ENCODE results near the gene ARMH2. TPM values are rescaled to one million over a fixed set of nuclear protein-coding genes. Genes with fewer than 3 reads are reported as not detected.

The ARMH2 gene
- total and polyA plus RNA-seq, 4 donors: not detected

GRCh38 chr6:24761851-24762250, 36.9 kb downstream of the ARMH2 start:
- no peak for DNase-seq (ENCODE audit: low spot score)
- H3K9me3 ChIP-seq (ENCODE audit: control insufficient read depth in 4 of 4, low read length in 3 of 4): no peaks in the 10 kb centered on the region
- no peak overlapping the region for H3K9ac ChIP-seq (ENCODE audit: low read depth in 1 of 2, low read length in 2 of 2)
- no peak overlapping the region for H3K4me3 ChIP-seq (ENCODE audit: low read depth in 1 of 3, low read length in 3 of 3)
- H3K27me3 ChIP-seq (ENCODE audit: control insufficient read depth in 4 of 4, insufficient read depth in 4 of 4, low read length in 3 of 4): no peaks in the 10 kb centered on the region
- H3K36me3 ChIP-seq (ENCODE audit: control insufficient read depth in 4 of 4, insufficient read depth in 3 of 4, low read depth in 1 of 4, low read length in 3 of 4): no peaks in the 10 kb centered on the region
- TF ChIP-seq CTCF (IDR thresholded peaks at IDR 0.05; ENCODE audit: low read depth, low read length, missing input control): no peak
- no peak for TF ChIP-seq RXRA (IDR thresholded peaks at IDR 0.05)
- no peak for TF ChIP-seq HNF4G (IDR thresholded peaks at IDR 0.05)
- no peak for TF ChIP-seq ATF3 (IDR thresholded peaks at IDR 0.05)
- no peak for TF ChIP-seq FOXA2 (IDR thresholded peaks at IDR 0.05)
- TF ChIP-seq GABPA (IDR thresholded peaks at IDR 0.05 in 1 of 2, conservative IDR thresholded peaks at IDR 0.05 in 1 of 2): no peak
- TF ChIP-seq ZBTB33 (IDR thresholded peaks at IDR 0.05): no peak
- TF ChIP-seq SP1 (IDR thresholded peaks at IDR 0.05): no peak
- H3K27ac ChIP-seq (ENCODE audit: low read depth in 1 of 2, low read length in 2 of 2): no peak overlapping the region
- H3K4me1 ChIP-seq (ENCODE audit: control insufficient read depth in 4 of 4, insufficient read depth in 4 of 4, low read length in 3 of 4): peaks cover 0 to 4% (median 1%) of the 10 kb centered on the region in 4 donors

GRCh38 chr6:24761193-24761835, 37.4 kb downstream of the ARMH2 start:
- no peak for TF ChIP-seq FOXA2 (IDR thresholded peaks at IDR 0.05)
- TF ChIP-seq CTCF (IDR thresholded peaks at IDR 0.05; ENCODE audit: low read depth, low read length, missing input control): no peak
- TF ChIP-seq EGR1 (IDR thresholded peaks at IDR 0.05; ENCODE audit: low read depth in 2 of 2): no peak
- no peak for TF ChIP-seq NR2F2 (IDR thresholded peaks at IDR 0.05)
- TF ChIP-seq HNF4G (IDR thresholded peaks at IDR 0.05): no peak
- no peak for TF ChIP-seq TAF1 (conservative IDR thresholded peaks at IDR 0.05)
- TF ChIP-seq FOXA1 (IDR thresholded peaks at IDR 0.05): no peak
- peaks cover 0 to 3% (median under 1%) of the 10 kb centered on the region in 4 donors for H3K4me1 ChIP-seq (ENCODE audit: control insufficient read depth in 4 of 4, insufficient read depth in 4 of 4, low read length in 3 of 4)
- H3K4me3 ChIP-seq (ENCODE audit: low read depth in 1 of 3, low read length in 3 of 3): no peak overlapping the region
- DNase-seq (ENCODE audit: low spot score): peak; percentile 56
- H3K36me3 ChIP-seq (ENCODE audit: control insufficient read depth in 4 of 4, insufficient read depth in 3 of 4, low read depth in 1 of 4, low read length in 3 of 4): no peaks in the 10 kb centered on the region
- no peaks in the 10 kb centered on the region for H3K27me3 ChIP-seq (ENCODE audit: control insufficient read depth in 4 of 4, insufficient read depth in 4 of 4, low read length in 3 of 4)
- 92% methylated on average over 17 of the region's 17 CpGs for WGBS
- H3K9ac ChIP-seq (ENCODE audit: low read depth in 1 of 2, low read length in 2 of 2): no peak overlapping the region
- no peaks in the 10 kb centered on the region for H3K9me3 ChIP-seq (ENCODE audit: control insufficient read depth in 4 of 4, low read length in 3 of 4)
- no peak overlapping the region for H3K27ac ChIP-seq (ENCODE audit: low read depth in 1 of 2, low read length in 2 of 2)
